DND-41 (cell line): Measurements from ENCODE around the gene TMCO5A.

Source experiments
- ATAC-seq: fragments of 200-7000 bp; cut with Tn5 transposase; 3 replicates; pipeline ENCODE4 v1.9.1; 2021; ENCODE audit warnings: low read depth; ENCODE audit not compliant: insufficient read depth
- DNase-seq: peaks from one replicate; pipeline ENCODE4 v3.0.0-alpha.2; 2020
- H2AFZ ChIP-seq: 2 replicates; pipeline ENCODE4 v1.6.0; 2012; ENCODE audit warnings: low read depth, low read length
- H3K27ac ChIP-seq: 2 replicates; pipeline ENCODE4 v1.5.1; 2012; ENCODE audit warnings: low read length, inconsistent platforms
- H3K27me3 ChIP-seq: fragments of 200-600 bp; sonication (generic); 2 replicates; pipeline ENCODE4 v1.6.0; 2012; ENCODE audit warnings: low read length, mild to moderate bottlenecking, inconsistent platforms; ENCODE audit not compliant: insufficient read depth, poor library complexity
- H3K36me3 ChIP-seq: 2 replicates; pipeline ENCODE4 v1.5.1; 2012; ENCODE audit warnings: low read length, inconsistent platforms; ENCODE audit not compliant: insufficient read depth
- H3K4me1 ChIP-seq: 2 replicates; pipeline ENCODE4 v1.5.1; 2012; ENCODE audit warnings: mild to moderate bottlenecking, low read length; ENCODE audit not compliant: insufficient read depth
- H3K4me2 ChIP-seq: 2 replicates; pipeline ENCODE4 v1.6.0; 2012; ENCODE audit warnings: mild to moderate bottlenecking, moderate library complexity, low read length, inconsistent platforms; ENCODE audit not compliant: insufficient read depth
- H3K4me3 ChIP-seq, 2 experiments: fragments of 200-600 bp in 1 of 2; shearing (Covaris generic) in 1 of 2; 2 replicates each; pipeline ENCODE4 v1.5.1; 2012 to 2016; ENCODE audit warnings: inconsistent platforms in 2 of 2, low read length in 2 of 2, mild to moderate bottlenecking in 2 of 2, low read depth in 1 of 2, moderate library complexity in 1 of 2
- H3K79me2 ChIP-seq: 2 replicates; pipeline ENCODE4 v1.6.0; 2012; ENCODE audit warnings: low read length, inconsistent platforms; ENCODE audit not compliant: insufficient read depth
- H3K9ac ChIP-seq: 2 replicates; pipeline ENCODE4 v1.6.0; 2012; ENCODE audit warnings: low read depth, mild to moderate bottlenecking, inconsistent platforms, low read length, moderate library complexity
- H3K9me3 ChIP-seq: 2 replicates; pipeline ENCODE4 v1.5.1; 2012; ENCODE audit warnings: low read length, moderate library complexity, mild to moderate bottlenecking, inconsistent platforms; ENCODE audit not compliant: insufficient read depth, severe bottlenecking
- H4K20me1 ChIP-seq: 2 replicates; pipeline ENCODE4 v1.6.0; 2012; ENCODE audit warnings: low read length; ENCODE audit not compliant: insufficient read depth
- CTCF ChIP-seq: IDR thresholded peaks from 2 replicates; pipeline ENCODE4 v1.5.1; 2012; ENCODE audit warnings: borderline replicate concordance, low read length, moderate library complexity, mild to moderate bottlenecking; ENCODE audit not compliant: poor library complexity, severe bottlenecking; ENCODE audit errors: extremely low read depth
- EZH2 ChIP-seq: IDR thresholded peaks from 3 replicates; pipeline ENCODE4 v1.6.1; 2012; ENCODE audit warnings: borderline replicate concordance, low read depth, mild to moderate bottlenecking, moderate library complexity, low read length, inconsistent platforms; ENCODE audit not compliant: severe bottlenecking

The TMCO5A gene

DNA sequence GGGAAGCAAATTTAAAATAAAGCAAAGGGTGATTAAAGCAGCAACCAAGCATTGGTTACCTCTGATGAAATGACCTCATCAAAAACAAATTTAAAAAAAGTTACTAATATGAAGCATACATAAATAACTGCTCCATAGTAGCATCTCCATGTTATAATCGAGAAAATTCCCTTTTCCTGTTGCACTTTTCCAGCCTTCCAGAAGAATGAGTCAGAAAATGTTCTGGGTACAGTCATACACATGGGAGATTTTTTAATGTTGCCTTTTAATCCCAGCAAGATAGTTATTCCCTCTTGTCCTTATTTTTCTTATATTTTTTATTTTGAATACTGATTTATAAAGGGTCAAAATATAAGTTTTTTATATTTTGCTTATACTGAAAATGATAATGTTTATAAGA, 2.6 kb upstream of the TMCO5A start:
- no peak for TF ChIP-seq EZH2
- no peak for TF ChIP-seq CTCF
- no peak overlapping the region for H2AFZ ChIP-seq
- no peaks in the 10 kb centered on the region for H3K79me2 ChIP-seq
- DNase-seq = no peak
- no peak overlapping the region for H3K4me3 ChIP-seq
- H3K4me1 ChIP-seq = no peaks in the 10 kb centered on the region
- H3K9me3 ChIP-seq = no peaks in the 10 kb centered on the region
- no peaks in the 10 kb centered on the region for H3K27me3 ChIP-seq
- ATAC-seq = no peak
- no peak overlapping the region for H3K4me2 ChIP-seq
- no peak overlapping the region for H3K9ac ChIP-seq
- no peaks in the 10 kb centered on the region for H4K20me1 ChIP-seq
- H3K27ac ChIP-seq = no peak overlapping the region
- H3K36me3 ChIP-seq = no peaks in the 10 kb centered on the region

GRCh38 chr15:37932549-37932948, 1.9 kb upstream of the TMCO5A start:
- H3K36me3 ChIP-seq = no peaks in the 10 kb centered on the region
- DNase-seq (no peak), ATAC-seq (no peak)
- no peaks in the 10 kb centered on the region for H3K4me1 ChIP-seq
- H3K9me3 ChIP-seq = no peaks in the 10 kb centered on the region
- no peak overlapping the region for H3K9ac ChIP-seq
- TF ChIP-seq CTCF (no peak), EZH2 (no peak)
- no peak overlapping the region for H2AFZ ChIP-seq
- H3K4me3 ChIP-seq = no peak overlapping the region
- no peaks in the 10 kb centered on the region for H3K27me3 ChIP-seq
- H3K27ac ChIP-seq = no peak overlapping the region
- H3K79me2 ChIP-seq = no peaks in the 10 kb centered on the region
- no peak overlapping the region for H3K4me2 ChIP-seq
- no peaks in the 10 kb centered on the region for H4K20me1 ChIP-seq

DNA sequence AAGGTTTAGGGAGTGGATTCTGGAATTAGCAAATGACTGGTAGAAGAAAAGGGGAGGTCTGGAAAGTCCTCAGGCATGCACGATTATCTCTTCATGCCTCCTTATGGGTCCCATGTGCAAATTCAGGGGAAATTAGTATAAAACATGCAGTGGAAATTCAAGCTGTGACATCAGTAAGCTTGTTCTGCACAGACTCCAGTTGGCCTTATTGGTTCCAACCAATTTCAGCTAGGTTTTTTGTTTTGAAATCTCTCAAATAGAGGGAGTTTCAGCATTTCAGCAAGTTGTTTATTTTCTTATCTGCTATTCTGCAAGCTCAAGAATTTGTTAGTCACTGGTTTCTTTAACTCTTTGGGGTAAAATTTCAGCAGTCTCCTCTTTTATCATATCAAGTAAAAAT, 774 bp upstream of the TMCO5A start:
- H3K27ac ChIP-seq = no peak overlapping the region
- H3K4me2 ChIP-seq = no peak overlapping the region
- H3K9me3 ChIP-seq = no peaks in the 10 kb centered on the region
- no peak overlapping the region for H3K4me3 ChIP-seq
- TF ChIP-seq EZH2 (no peak), CTCF (no peak)
- H3K36me3 ChIP-seq = no peaks in the 10 kb centered on the region
- no peak for ATAC-seq
- no peaks in the 10 kb centered on the region for H3K27me3 ChIP-seq
- no peaks in the 10 kb centered on the region for H4K20me1 ChIP-seq
- no peaks in the 10 kb centered on the region for H3K79me2 ChIP-seq
- H3K9ac ChIP-seq = no peak overlapping the region
- DNase-seq = no peak
- H3K4me1 ChIP-seq = no peaks in the 10 kb centered on the region
- no peak overlapping the region for H2AFZ ChIP-seq

DNA sequence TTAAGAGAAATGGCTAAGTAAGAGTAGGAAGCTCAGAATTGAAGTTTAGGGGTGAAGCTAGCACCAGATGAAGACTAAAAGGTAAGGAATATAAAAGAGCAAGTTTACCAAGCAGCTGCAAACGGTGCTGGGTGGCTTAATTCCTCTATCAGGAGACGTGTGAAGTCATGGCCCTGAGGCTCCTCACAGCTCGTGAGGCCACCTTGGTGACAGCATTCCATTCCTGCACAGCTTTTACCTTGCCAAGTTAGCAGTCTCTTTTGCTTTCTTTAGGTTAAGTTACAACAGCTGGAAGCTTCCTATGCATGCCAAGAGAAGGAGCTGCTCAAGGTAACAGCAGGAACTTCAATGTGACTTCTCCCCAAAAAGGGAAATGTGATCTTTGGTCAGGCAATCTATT, 6.4 kb downstream of the TMCO5A start:
- Histone ChIP-seq H3K79me2 (no peaks in the 10 kb centered on the region), H3K9ac (no peak overlapping the region), H3K4me1 (no peaks in the 10 kb centered on the region), H3K4me2 (no peak overlapping the region), H3K4me3 (no peak overlapping the region), H2AFZ (no peak overlapping the region), H4K20me1 (no peaks in the 10 kb centered on the region), H3K36me3 (no peaks in the 10 kb centered on the region), H3K9me3 (no peaks in the 10 kb centered on the region), H3K27ac (no peak overlapping the region), H3K27me3 (no peaks in the 10 kb centered on the region)
- no peak for TF ChIP-seq CTCF
- no peak for TF ChIP-seq EZH2
- DNase-seq (no peak), ATAC-seq (no peak)
